ENCODE results near the gene CARMIL1. TPM values are rescaled to one million over a fixed set of nuclear protein-coding genes. Genes with fewer than 3 reads are reported as not detected.
A peak's percentile ranks its signal among the peaks of the same experiment; 100 is the strongest.
"Not testable (repeated sequence)": the region's sequence is repeated elsewhere in the genome, so short reads cannot be mapped to it uniquely, and the experiment has no call there.

The CARMIL1 gene
- total RNA-seq, 1 experiment from 2014 or later: 9.8 TPM

- no peak for DNase-seq (ENCODE audit: low read depth)
These were observed 87.8 kb downstream of the CARMIL1 start for GRCh38 chr6:25366903-25367545.

DNA sequence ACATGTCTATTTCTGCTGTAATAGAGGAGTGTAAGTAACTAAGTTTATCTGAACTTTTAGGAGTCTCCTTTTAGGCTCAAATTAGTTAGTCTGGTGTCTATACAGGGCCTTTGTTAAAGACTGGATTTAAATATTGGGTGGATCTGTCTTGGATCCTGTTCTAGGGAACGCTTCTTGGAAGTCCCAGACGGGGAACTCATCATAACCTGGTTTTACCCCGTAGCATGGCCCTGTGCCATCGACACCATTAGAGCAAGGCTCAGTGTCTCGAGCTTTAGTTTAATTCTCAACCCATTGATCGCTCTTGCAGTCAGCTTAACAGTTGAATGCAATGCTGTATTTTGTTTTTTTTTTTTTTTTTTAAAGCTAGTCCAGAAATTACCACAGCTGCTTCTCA, 89.9 kb downstream of the CARMIL1 start:
- no peak for DNase-seq (ENCODE audit: low read depth)

DNA sequence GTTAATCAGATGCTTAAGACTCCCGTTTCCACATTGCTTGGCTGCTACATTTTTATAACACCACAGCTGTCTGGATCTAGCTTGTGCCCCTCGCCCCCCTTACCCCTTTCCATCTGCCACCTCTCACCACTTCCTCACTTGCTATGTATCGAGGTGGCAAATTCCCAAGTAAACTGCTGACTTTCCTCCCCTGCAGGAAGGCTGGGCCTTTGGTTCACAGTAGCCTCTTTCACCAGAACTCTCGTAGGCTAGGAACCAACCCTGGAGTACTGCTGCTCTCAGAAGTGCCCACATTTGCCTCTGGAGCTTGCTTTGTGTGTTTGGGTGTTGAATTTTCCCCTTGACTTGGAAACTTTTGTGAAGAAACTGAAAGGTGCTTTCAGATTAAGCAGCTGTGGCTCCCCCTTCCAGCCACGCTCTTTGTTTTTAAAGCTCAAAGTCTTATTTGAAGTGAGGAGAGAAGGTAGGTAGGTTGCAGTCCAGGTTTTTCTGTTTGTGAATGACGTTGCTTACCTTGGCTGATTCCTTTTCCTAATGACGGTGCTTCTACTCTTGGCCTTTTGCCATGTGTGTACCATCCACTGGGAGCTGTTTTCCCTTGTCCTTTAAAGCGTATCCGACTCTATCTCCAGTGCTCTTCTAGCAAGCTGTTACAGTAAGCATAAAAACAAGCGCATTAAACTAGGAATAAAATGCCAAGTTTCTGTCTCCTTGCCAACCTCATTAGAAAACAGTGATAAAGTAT, 90.4 kb downstream of the CARMIL1 start:
- no peak for DNase-seq (ENCODE audit: low read depth)

- no peak for DNase-seq (ENCODE audit: low read depth)
These were observed 91.2 kb downstream of the CARMIL1 start for GRCh38 chr6:25370178-25371036.

- DNase-seq (ENCODE audit: low read depth): no peak
These were observed 91.8 kb downstream of the CARMIL1 start for GRCh38 chr6:25371037-25371347.

GRCh38 chr6:25375125-25375524, 96.0 kb downstream of the CARMIL1 start:
- no peak for DNase-seq (ENCODE audit: low read depth)

GRCh38 chr6:25377664-25378063, 98.5 kb downstream of the CARMIL1 start:
- no peak for DNase-seq (ENCODE audit: low read depth)

DNA sequence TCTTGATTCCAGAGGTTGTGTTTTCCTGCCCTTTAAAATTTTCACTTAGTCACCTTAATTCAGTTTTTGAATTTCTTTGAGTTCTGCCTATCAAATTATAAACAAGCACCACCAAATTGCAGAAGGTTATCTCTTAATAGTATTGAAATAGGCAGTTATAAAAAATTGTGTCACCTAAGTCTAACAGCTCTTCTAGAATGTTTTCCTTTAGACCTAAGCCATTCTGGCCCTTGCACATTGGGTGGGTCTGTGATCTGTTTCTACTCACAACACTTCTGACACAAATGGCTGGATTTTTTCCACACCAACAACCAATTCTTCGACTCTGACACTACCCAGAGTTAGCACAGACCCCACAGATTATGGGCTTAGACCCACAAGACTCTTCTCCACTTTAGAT, 101.9 kb downstream of the CARMIL1 start:
- DNase-seq (ENCODE audit: low read depth): no peak

GRCh38 chr6:25382476-25382875, 103.3 kb downstream of the CARMIL1 start:
- not testable (repeated sequence) for DNase-seq (ENCODE audit: low read depth)

DNA sequence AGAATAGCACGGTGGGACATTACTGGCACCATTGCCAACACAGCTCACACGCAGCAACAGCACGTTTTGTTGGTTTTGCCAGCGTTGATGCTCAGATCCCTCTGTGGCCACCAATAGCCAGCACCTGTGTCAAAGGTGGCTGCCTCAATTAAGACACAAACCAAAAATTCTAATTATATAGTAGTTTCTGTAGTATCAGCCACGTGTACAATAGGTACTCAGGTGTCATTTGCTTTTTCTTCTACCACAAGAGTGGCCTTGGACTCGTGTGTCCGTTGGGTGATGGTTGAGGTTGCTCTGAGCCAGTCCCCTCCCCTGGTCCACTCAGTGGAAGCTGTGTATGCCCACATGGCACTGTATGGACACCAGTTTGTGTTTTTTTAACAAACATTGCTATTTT, 105.1 kb downstream of the CARMIL1 start:
- no peak for DNase-seq (ENCODE audit: low read depth)

- DNase-seq (ENCODE audit: low read depth): no peak
These were observed 105.8 kb downstream of the CARMIL1 start for GRCh38 chr6:25384967-25385366.

- DNase-seq (ENCODE audit: low read depth): no peak
These were observed 108.3 kb downstream of the CARMIL1 start for GRCh38 chr6:25387483-25387882.

DNA sequence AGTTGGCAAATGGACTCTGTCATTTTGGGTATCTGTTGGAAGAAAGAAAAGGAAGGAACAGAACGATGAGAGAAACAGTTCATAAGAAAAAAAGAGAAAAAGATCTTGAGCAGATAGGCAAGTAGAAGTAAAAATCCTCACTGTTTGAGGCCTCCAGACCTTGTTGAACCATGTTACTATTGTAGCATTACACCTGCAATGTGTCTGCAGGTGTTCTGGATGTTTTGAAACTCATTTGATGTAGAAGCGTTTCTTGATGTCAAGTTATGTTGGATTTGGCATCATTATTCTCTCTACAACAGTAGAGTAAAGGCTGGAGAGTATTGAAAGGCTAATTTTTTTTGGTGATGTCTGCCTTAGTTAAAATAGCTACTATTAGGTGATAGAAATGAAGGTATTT, 108.7 kb downstream of the CARMIL1 start:
- DNase-seq (ENCODE audit: low read depth): no peak

GRCh38 chr6:25388776-25389175, 109.6 kb downstream of the CARMIL1 start:
- DNase-seq (ENCODE audit: low read depth): no peak

GRCh38 chr6:25389471-25389870, 110.3 kb downstream of the CARMIL1 start:
- peak; percentile 57 for DNase-seq (ENCODE audit: low read depth)

- DNase-seq (ENCODE audit: low read depth): no peak
These were observed 113.2 kb downstream of the CARMIL1 start for GRCh38 chr6:25392372-25392771.

DNA sequence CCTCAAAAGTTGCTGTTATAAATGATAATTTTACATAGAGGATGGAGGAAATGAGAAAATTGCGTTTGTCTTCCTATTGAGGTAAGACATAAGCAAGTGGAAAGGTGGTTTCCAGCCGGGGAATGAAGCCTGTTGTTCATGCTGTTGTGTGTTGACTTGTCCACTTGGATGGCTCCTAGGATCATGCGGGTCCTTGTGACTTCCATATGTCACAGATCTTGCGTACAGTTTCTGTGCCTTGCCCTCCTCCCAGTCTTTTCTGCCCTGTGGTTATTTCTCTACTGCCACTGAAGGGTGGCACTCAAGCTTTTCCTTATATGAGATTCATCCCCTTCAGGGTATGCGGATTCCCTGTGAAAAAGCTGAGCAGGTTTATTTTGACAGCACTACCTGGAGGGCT, 116.6 kb downstream of the CARMIL1 start:
- DNase-seq (ENCODE audit: low read depth): no peak

DNA sequence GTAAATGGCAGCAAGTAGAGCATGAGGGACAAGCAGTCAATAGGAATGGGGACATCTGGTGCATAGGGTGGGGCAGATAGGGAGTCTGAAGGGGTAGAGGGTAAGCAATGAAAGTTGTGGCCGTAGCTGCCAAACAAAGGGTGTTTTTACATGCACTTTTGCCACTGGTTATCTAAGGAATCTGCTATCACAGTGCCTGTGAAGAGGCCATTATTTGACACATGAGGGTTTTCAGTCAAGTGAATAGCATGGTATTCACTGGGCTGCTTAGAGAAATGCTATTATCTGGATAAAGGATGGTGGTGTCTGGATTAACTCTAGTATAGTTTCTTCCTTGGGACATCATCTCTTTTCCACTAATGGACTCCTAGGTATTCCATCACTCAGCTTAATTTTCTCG, 118.2 kb downstream of the CARMIL1 start:
- no peak for DNase-seq (ENCODE audit: low read depth)

GRCh38 chr6:25399885-25400284, 120.7 kb downstream of the CARMIL1 start:
- DNase-seq (ENCODE audit: low read depth): no peak

DNA sequence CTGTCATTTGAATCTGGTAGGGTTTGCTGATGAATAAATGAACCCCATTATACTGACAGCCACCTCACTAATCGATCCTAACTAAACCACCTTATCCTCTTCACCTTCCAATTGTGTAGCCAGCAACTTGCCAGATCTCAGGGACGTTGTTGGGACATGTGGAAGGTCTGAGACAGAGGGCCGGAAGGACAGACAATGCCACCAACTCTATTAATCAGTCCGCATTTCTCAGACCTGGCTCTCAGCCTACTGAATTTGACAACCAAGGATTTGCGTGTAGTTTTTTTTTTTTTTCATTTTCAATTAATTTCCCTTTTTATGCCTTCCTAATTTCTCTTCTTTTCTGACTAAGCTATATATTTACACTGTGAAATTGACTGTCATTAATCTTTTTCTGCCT, 122.5 kb downstream of the CARMIL1 start:
- no peak for DNase-seq (ENCODE audit: low read depth)

GRCh38 chr6:25402125-25402524, 123.0 kb downstream of the CARMIL1 start:
- DNase-seq (ENCODE audit: low read depth): no peak

DNA sequence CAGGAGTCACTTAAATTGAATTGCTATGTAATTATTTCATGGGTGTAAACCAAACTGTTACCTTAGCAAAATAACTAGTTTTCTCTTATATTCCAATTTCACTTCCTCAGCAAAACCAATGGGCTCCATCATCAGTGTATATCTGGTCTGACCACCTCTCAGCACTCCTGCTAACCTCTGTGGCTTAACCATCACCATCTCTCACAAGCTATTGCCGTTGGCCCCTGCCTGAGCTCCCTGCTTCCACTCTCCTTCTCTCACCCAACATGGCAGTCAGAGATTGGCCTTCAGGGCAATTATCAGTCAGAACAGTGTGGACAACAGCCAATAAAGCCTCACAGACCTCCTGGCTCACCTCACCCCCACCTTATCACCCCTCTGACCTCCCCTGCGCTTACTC, 124.0 kb downstream of the CARMIL1 start:
- DNase-seq (ENCODE audit: low read depth): no peak

All from HT1080 (cell line).